Peyer's patch (tissue), 4 donors: ENCODE data around the gene CARMIL1. TPM values are rescaled to one million over a fixed set of nuclear protein-coding genes. Genes with fewer than 3 reads are reported as not detected.

ENCODE experiments used
- DNase-seq, 3 donors: peaks; one replicate each; pipeline ENCODE4 v3.0.0-alpha.2; 2017 to 2019
- H3K27ac ChIP-seq, 4 donors: fragments of 200-600 bp; sonication (generic); one replicate each; pipeline ENCODE4 v1.5.1; 2016 to 2019
- H3K27me3 ChIP-seq, 2 donors: fragments of 200-600 bp; sonication (generic); one replicate each; pipeline ENCODE4 v1.5.1; 2019
- H3K36me3 ChIP-seq, 3 donors: fragments of 200-600 bp; sonication (generic); one replicate each; pipeline ENCODE4 v1.5.1; 2016 to 2019
- H3K4me1 ChIP-seq, 4 donors: fragments of 200-600 bp; sonication (generic); one replicate each; pipeline ENCODE4 v1.5.1; 2016 to 2019
- H3K4me3 ChIP-seq, 4 donors: fragments of 200-600 bp; sonication (generic); 1 replicate in 3 of 4; 2 replicates in 1 of 4; pipeline ENCODE4 v1.5.1; 2016 to 2019; ENCODE audit warnings: mild to moderate bottlenecking in 1 of 4
- H3K9me3 ChIP-seq, 4 donors: fragments of 200-600 bp; sonication (generic); one replicate each; pipeline ENCODE4 v1.5.1; 2016 to 2019; ENCODE audit warnings: mild to moderate bottlenecking in 1 of 4
- CTCF ChIP-seq, 6 experiments: fragments of 450-650 bp in 4 of 6; fragments of 200-600 bp in 2 of 6; sonication (generic) in 1 of 6; IDR thresholded peaks; one replicate each; pipeline ENCODE4 v1.5.1; 2017 to 2019; ENCODE audit warnings: antibody characterized with exemption in 6 of 6, mild to moderate bottlenecking in 3 of 6, moderate library complexity in 1 of 6
- POLR2A ChIP-seq, 2 donors: fragments of 450-650 bp; IDR thresholded peaks; one replicate each; pipeline ENCODE4 v1.5.1; 2017; ENCODE audit warnings: antibody characterized with exemption in 2 of 2, mild to moderate bottlenecking in 2 of 2, moderate library complexity in 2 of 2
- total RNA-seq, 4 donors: library from RNA; depleted of rRNA; stranded (reverse); fragments of >200 nt; gene quantifications; one replicate each; pipeline ENCODE4 v1.1.0, GENCODE V29; 2016

CARMIL1 gene
- total RNA-seq, 4 donors from 2014 or later, result 75.1 to 107 (median 85.7) TPM

- Histone ChIP-seq H3K27me3 (no peaks in the 10 kb centered on the region), H3K36me3 (peaks cover 0 to 30% (median 0%) of the 10 kb centered on the region in 3 donors), H3K27ac (no peak overlapping the region), H3K9me3 (no peaks in the 10 kb centered on the region), H3K4me3 (no peak overlapping the region), H3K4me1 (no peaks in the 10 kb centered on the region)
- no peak for DNase-seq
- no peak for TF ChIP-seq POLR2A (IDR thresholded peaks at IDR 0.05)
- no peak for TF ChIP-seq CTCF (IDR thresholded peaks at IDR 0.05)
These were observed 334.9 kb downstream of the CARMIL1 start for GRCh38 chr6:25614052-25614451.

- peaks cover 0 to 35% (median 0%) of the 10 kb centered on the region in 3 donors for H3K36me3 ChIP-seq
- no peaks in the 10 kb centered on the region for H3K27me3 ChIP-seq
- TF ChIP-seq POLR2A (IDR thresholded peaks at IDR 0.05) (no peak), CTCF (IDR thresholded peaks at IDR 0.05) (no peak)
- no peak overlapping the region for H3K27ac ChIP-seq
- no peaks in the 10 kb centered on the region for H3K9me3 ChIP-seq
- H3K4me3 ChIP-seq, result no peak overlapping the region
- no peak for DNase-seq
- no peaks in the 10 kb centered on the region for H3K4me1 ChIP-seq
These were observed 336.3 kb downstream of the CARMIL1 start for GRCh38 chr6:25615471-25615870.

GRCh38 chr6:25617997-25618396 lies 338.8 kb downstream of the CARMIL1 start:
- Histone ChIP-seq H3K9me3 (no peaks in the 10 kb centered on the region), H3K4me3 (no peak overlapping the region), H3K36me3 (peaks cover 0 to 27% (median 0%) of the 10 kb centered on the region in 3 donors), H3K27me3 (no peaks in the 10 kb centered on the region), H3K27ac (no peak overlapping the region), H3K4me1 (no peaks in the 10 kb centered on the region)
- DNase-seq, result no peak
- TF ChIP-seq POLR2A (IDR thresholded peaks at IDR 0.05) (no peak), CTCF (IDR thresholded peaks at IDR 0.05) (no peak)

- H3K36me3 ChIP-seq, result peaks cover 0 to 27% (median 0%) of the 10 kb centered on the region in 3 donors
- no peak for TF ChIP-seq CTCF (IDR thresholded peaks at IDR 0.05)
- no peak for TF ChIP-seq POLR2A (IDR thresholded peaks at IDR 0.05)
- DNase-seq, result no peak
- H3K4me1 ChIP-seq, result no peaks in the 10 kb centered on the region
- no peak overlapping the region for H3K27ac ChIP-seq
- H3K9me3 ChIP-seq, result no peaks in the 10 kb centered on the region
- H3K4me3 ChIP-seq, result no peak overlapping the region
- H3K27me3 ChIP-seq, result no peaks in the 10 kb centered on the region
These were observed 340.0 kb downstream of the CARMIL1 start for GRCh38 chr6:25619217-25619616.

- no peaks in the 10 kb centered on the region for H3K4me1 ChIP-seq
- H3K27me3 ChIP-seq, result no peaks in the 10 kb centered on the region
- DNase-seq, result no peak
- peaks cover 0 to 25% (median 0%) of the 10 kb centered on the region in 3 donors for H3K36me3 ChIP-seq
- H3K4me3 ChIP-seq, result no peak overlapping the region
- no peak for TF ChIP-seq CTCF (IDR thresholded peaks at IDR 0.05)
- no peak for TF ChIP-seq POLR2A (IDR thresholded peaks at IDR 0.05)
- no peaks in the 10 kb centered on the region for H3K9me3 ChIP-seq
- no peak overlapping the region for H3K27ac ChIP-seq
These were observed 341.2 kb downstream of the CARMIL1 start for GRCh38 chr6:25620391-25620790.

GRCh38 chr6:25623065-25623464 lies 343.9 kb downstream of the CARMIL1 start:
- TF ChIP-seq POLR2A (IDR thresholded peaks at IDR 0.05) (no peak), CTCF (IDR thresholded peaks at IDR 0.05) (no peak)
- DNase-seq, result no peak
- Histone ChIP-seq H3K27me3 (no peaks in the 10 kb centered on the region), H3K27ac (no peak overlapping the region), H3K4me1 (no peaks in the 10 kb centered on the region), H3K36me3 (peaks cover 0 to 20% (median 0%) of the 10 kb centered on the region in 3 donors), H3K9me3 (no peaks in the 10 kb centered on the region), H3K4me3 (no peak overlapping the region)
